OCI-LY7 (cell line): ENCODE data around the gene MTHFSD. TPM values are rescaled to one million over a fixed set of nuclear protein-coding genes. Genes with fewer than 3 reads are reported as not detected.

Experiments used
- BruUV-seq: library from RNA; stranded (reverse); fragments of 400-500 nt; replicated peaks from 2 replicates; lab custom pipeline; 2021; lab: Mats Ljungman, UMichigan
- CTCF ChIA-PET: fragments of 300-600 bp; sonication (Branson Sonifier 250); formaldehyde crosslinking; loops from one replicate; lab custom pipeline; 2022; ENCODE audit warnings: antibody characterized with exemption; ENCODE audit not compliant: unreplicated experiment; lab: Charles Lee
- POLR2A ChIA-PET: fragments of 300-600 bp; sonication (Branson Sonifier 250); formaldehyde crosslinking; loops from one replicate; lab custom pipeline; 2022; ENCODE audit warnings: antibody characterized with exemption; lab: Charles Lee
- DNase-seq: peaks from one replicate; pipeline ENCODE4 v3.0.0-alpha.2; 2015; ENCODE audit warnings: low spot score
- H2AFZ ChIP-seq: fragments of 200-600 bp; sonication (generic), shearing (Covaris generic); 2 replicates; pipeline ENCODE4 v1.6.1; 2014; ENCODE audit warnings: mild to moderate bottlenecking, antibody characterized with exemption, low read length, moderate library complexity
- H3K27ac ChIP-seq: fragments of 200-600 bp; sonication (generic); 2 replicates; pipeline ENCODE4 v1.5.1; 2014; ENCODE audit warnings: mixed run types, low read depth, mild to moderate bottlenecking, moderate library complexity, low read length, inconsistent platforms; ENCODE audit not compliant: poor library complexity, severe bottlenecking
- H3K36me3 ChIP-seq: fragments of 200-600 bp; sonication (generic); 2 replicates; pipeline ENCODE4 v1.6.1; 2014; ENCODE audit warnings: mild to moderate bottlenecking, antibody characterized with exemption, low read length, moderate library complexity, mixed read lengths; ENCODE audit not compliant: insufficient read depth
- H3K4me1 ChIP-seq: fragments of 200-600 bp; sonication (generic); 2 replicates; pipeline ENCODE4 v1.5.1; 2014; ENCODE audit warnings: mild to moderate bottlenecking, low read length; ENCODE audit not compliant: insufficient read depth, poor library complexity, severe bottlenecking
- H3K4me2 ChIP-seq: fragments of 200-600 bp; sonication (generic); 2 replicates; pipeline ENCODE4 v1.6.1; 2014; ENCODE audit warnings: mild to moderate bottlenecking, low read length
- H3K4me3 ChIP-seq: fragments of 200-600 bp; sonication (generic); 2 replicates; pipeline ENCODE4 v1.5.1; 2014; ENCODE audit warnings: mild to moderate bottlenecking, low read depth, low read length; ENCODE audit not compliant: poor library complexity, severe bottlenecking
- H3K79me2 ChIP-seq: fragments of 200-600 bp; sonication (generic); 2 replicates; pipeline ENCODE4 v1.6.1; 2016; ENCODE audit warnings: low read depth, mild to moderate bottlenecking, low read length, moderate library complexity, mixed read lengths; ENCODE audit not compliant: insufficient read depth
- H3K9me2 ChIP-seq: fragments of 200-600 bp; sonication (generic); 2 replicates; pipeline ENCODE4 v1.6.1; 2016; ENCODE audit warnings: mild to moderate bottlenecking, low read length, mixed read lengths; ENCODE audit not compliant: insufficient read depth
- H3K9me3 ChIP-seq: fragments of 200-600 bp; sonication (generic); 2 replicates; pipeline ENCODE4 v1.6.1; 2014; ENCODE audit warnings: mild to moderate bottlenecking, mixed run types, low read length, mixed read lengths
- H4K20me1 ChIP-seq: fragments of 200-600 bp; sonication (generic); 2 replicates; pipeline ENCODE4 v1.6.1; 2014; ENCODE audit warnings: mild to moderate bottlenecking, antibody characterized with exemption, low read length, moderate library complexity, mixed read lengths; ENCODE audit not compliant: insufficient read depth
- EZH2phosphoT487 ChIP-seq: fragments of 200-600 bp; sonication (generic); IDR thresholded peaks from 2 replicates; pipeline ENCODE4 v1.6.1; 2018; ENCODE audit warnings: low read depth, borderline replicate concordance, mild to moderate bottlenecking, mixed run types, antibody characterized with exemption, low read length, moderate library complexity, mixed read lengths
- intact Hi-C: fragments of 100-400 bp; cut with micrococcal nuclease; formaldehyde crosslinking; loops from one replicate; pipeline ENCODE4 v1.10.0; 2022; ENCODE audit not compliant: unreplicated experiment
- total RNA-seq, 2 experiments: library from RNA; depleted of rRNA in 1 of 2; stranded (reverse); fragments of >200 nt in 1 of 2; shearing (Covaris generic) in 1 of 2; gene quantifications; 2 replicates each; pipeline ENCODE4 v1.2.3, GENCODE V29; 2014 to 2022
- TF ChIP-seq, protein P1 (sequence below): fragments of 200-600 bp; sonication (generic); conservative IDR thresholded peaks from 2 replicates; pipeline ENCODE4 v1.5.1; 2014; ENCODE audit warnings: mild to moderate bottlenecking, antibody characterized with exemption, low read length, moderate library complexity, mixed read lengths

Gene MTHFSD
- total RNA-seq, 2 experiments from 2014 or later: 12.2 to 26.0 TPM

DNA sequence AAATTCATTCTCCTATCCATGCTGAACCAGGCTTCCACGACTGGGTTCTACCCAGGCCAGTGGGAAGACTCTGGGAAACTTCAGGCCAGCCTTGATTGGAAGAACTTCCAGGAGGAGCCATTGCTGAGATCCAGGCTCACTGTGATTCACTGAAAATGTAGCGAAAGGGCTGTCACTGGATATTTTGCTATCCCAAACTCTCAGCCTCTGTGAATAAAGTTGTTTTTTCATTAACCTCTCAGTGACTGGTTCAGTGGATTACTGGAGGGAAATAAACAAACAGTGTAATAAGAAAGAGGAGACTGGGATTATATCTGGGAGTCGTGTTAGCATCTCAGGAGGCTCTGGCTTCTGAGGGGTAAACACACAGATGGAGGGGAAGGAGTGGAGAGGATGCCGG is 26.4 kb upstream of the MTHFSD start:
- Histone ChIP-seq H3K4me2 (no peak overlapping the region), H4K20me1 (no peaks in the 10 kb centered on the region), H3K9me3 (no peaks in the 10 kb centered on the region), H3K9me2 (no peaks in the 10 kb centered on the region), H3K4me1 (peaks cover 8% of the 10 kb centered on the region), H2AFZ (no peak overlapping the region), H3K4me3 (no peak overlapping the region), H3K36me3 (no peaks in the 10 kb centered on the region), H3K79me2 (no peaks in the 10 kb centered on the region), H3K27ac (no peak overlapping the region)
- BruUV-seq: no TSS peak
- DNase-seq: no peak
- TF ChIP-seq, protein P1, sequence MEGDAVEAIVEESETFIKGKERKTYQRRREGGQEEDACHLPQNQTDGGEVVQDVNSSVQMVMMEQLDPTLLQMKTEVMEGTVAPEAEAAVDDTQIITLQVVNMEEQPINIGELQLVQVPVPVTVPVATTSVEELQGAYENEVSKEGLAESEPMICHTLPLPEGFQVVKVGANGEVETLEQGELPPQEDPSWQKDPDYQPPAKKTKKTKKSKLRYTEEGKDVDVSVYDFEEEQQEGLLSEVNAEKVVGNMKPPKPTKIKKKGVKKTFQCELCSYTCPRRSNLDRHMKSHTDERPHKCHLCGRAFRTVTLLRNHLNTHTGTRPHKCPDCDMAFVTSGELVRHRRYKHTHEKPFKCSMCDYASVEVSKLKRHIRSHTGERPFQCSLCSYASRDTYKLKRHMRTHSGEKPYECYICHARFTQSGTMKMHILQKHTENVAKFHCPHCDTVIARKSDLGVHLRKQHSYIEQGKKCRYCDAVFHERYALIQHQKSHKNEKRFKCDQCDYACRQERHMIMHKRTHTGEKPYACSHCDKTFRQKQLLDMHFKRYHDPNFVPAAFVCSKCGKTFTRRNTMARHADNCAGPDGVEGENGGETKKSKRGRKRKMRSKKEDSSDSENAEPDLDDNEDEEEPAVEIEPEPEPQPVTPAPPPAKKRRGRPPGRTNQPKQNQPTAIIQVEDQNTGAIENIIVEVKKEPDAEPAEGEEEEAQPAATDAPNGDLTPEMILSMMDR: no peak
- no peak for TF ChIP-seq EZH2phosphoT487
- POLR2A ChIA-PET: no interaction called here
- intact Hi-C loops: no loop called here
- CTCF ChIA-PET: no interaction called here

DNA sequence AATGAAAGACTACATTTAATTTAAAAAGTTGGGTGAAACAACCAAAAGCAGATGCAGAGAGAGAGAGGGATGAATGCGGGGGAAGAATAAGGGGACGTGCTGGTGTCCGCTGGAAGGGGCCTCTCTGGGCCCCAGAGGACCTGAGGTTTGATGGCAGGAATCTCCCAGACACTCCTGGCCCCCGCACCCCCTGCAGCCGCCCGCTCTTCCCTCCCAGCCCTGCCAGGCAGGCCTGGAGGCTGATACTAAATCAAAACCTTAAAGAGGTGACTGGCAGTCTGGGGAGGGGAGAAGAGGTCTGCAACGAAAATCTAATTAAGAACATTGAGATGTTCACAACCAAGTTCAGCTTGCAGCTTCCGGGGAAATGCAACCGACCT is 25.7 kb upstream of the MTHFSD start:
- no peaks in the 10 kb centered on the region for H3K9me2 ChIP-seq
- no TSS peak for BruUV-seq
- intact Hi-C loops: no loop called here
- no peaks in the 10 kb centered on the region for H4K20me1 ChIP-seq
- H3K36me3 ChIP-seq: no peaks in the 10 kb centered on the region
- H3K4me3 ChIP-seq: no peak overlapping the region
- H2AFZ ChIP-seq: no peak overlapping the region
- no peak for DNase-seq
- no peaks in the 10 kb centered on the region for H3K79me2 ChIP-seq
- H3K27ac ChIP-seq: no peak overlapping the region
- CTCF ChIA-PET: no interaction called here
- TF ChIP-seq, protein P1: no peak
- no peak for TF ChIP-seq EZH2phosphoT487
- no peak overlapping the region for H3K4me2 ChIP-seq
- H3K4me1 ChIP-seq: peaks cover 11% of the 10 kb centered on the region
- no peaks in the 10 kb centered on the region for H3K9me3 ChIP-seq
- POLR2A ChIA-PET: no interaction called here

DNA sequence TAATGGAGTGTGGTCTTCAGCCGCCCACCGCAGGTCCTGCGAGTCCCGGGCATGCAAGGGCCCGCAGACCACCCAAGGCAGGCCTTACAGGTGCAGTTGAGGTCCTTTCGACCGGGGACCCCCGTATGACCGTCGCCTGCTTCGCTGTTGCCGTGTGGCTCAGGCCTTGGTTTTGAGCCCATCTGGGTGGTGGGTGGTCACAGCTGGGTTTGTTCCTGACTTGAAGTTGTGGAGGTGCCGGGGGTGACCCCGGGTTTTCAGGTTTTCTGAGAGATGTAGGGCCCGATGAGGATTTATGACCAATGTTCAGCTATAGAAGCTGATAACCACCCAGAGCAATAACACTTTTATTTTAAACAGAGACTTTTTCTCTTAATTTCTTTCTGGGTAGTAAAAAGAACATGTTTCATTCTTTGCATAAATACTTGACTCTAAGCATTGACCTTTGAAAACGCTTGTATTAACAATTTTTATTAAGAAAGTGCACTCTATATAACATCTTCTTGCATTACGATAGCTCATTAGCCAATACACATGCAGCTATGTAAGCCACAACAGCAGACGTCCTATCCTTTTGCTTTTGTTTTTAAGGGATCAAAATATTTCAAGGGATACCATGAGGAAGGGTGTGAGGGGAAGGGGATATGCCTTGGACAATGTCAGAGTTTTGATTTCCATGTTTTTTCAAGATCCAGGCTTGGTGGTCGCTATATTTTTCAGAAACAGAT is 25.2 kb upstream of the MTHFSD start:
- intact Hi-C loops: no loop called here
- no peaks in the 10 kb centered on the region for H3K9me3 ChIP-seq
- CTCF ChIA-PET: no interaction called here

More for the DNA sequence above, 25.2 kb upstream of the MTHFSD start:
- POLR2A ChIA-PET: no interaction called here
- no peak for DNase-seq
- BruUV-seq: no TSS peak
- TF ChIP-seq, protein P1: no peak
- TF ChIP-seq EZH2phosphoT487: no peak
- Histone ChIP-seq H2AFZ (no peak overlapping the region), H3K27ac (no peak overlapping the region), H4K20me1 (no peaks in the 10 kb centered on the region), H3K9me2 (no peaks in the 10 kb centered on the region), H3K4me3 (no peak overlapping the region), H3K4me2 (no peak overlapping the region), H3K36me3 (no peaks in the 10 kb centered on the region), H3K79me2 (no peaks in the 10 kb centered on the region), H3K4me1 (peaks cover 11% of the 10 kb centered on the region)
